Large intestine (tissue), 3 donors: ENCODE measurements around the gene PLXNA2. TPM values are rescaled to one million over a fixed set of nuclear protein-coding genes. Genes with fewer than 3 reads are reported as not detected.

Source experiments
- DNase-seq, 2 donors: peaks; one replicate each; pipeline versions ENCODE4 v3.0.0 to v3.0.0-alpha.2; 2013
- H3K27ac ChIP-seq: one replicate; pipeline ENCODE4 v1.5.1; 2013; ENCODE audit warnings: low read length
- H3K27me3 ChIP-seq: 2 replicates; pipeline ENCODE4 v1.6.1; 2013; ENCODE audit warnings: low read length; ENCODE audit not compliant: control insufficient read depth, insufficient read depth
- H3K36me3 ChIP-seq: 2 replicates; pipeline ENCODE4 v1.6.1; 2013; ENCODE audit warnings: low read length; ENCODE audit not compliant: control insufficient read depth, insufficient read depth
- H3K4me1 ChIP-seq: one replicate; pipeline ENCODE4 v1.6.1; 2013; ENCODE audit warnings: low read length; ENCODE audit not compliant: control insufficient read depth, insufficient read depth
- H3K4me3 ChIP-seq: one replicate; pipeline ENCODE4 v1.5.1; 2013; ENCODE audit warnings: low read length
- H3K9me3 ChIP-seq: one replicate; pipeline ENCODE4 v1.6.1; 2013; ENCODE audit warnings: mild to moderate bottlenecking, low read depth, low read length, moderate library complexity; ENCODE audit not compliant: control insufficient read depth
- WGBS: methylation state at CpG from one replicate; pipeline ENCODE4 v1.1.5; 2013; ENCODE audit warnings: low lambda C conversion rate; ENCODE audit not compliant: insufficient coverage; 5-methylcytosine and 5-hydroxymethylcytosine counted together
- polyA plus RNA-seq: library from polyadenylated mRNA; unstranded; fragments of 120-200 nt; gene quantifications from one replicate; pipeline ENCODE4 v1.2.1, GENCODE V29; 2013

Gene PLXNA2
- polyA plus RNA-seq, 1 donor: 11.7 TPM

DNA sequence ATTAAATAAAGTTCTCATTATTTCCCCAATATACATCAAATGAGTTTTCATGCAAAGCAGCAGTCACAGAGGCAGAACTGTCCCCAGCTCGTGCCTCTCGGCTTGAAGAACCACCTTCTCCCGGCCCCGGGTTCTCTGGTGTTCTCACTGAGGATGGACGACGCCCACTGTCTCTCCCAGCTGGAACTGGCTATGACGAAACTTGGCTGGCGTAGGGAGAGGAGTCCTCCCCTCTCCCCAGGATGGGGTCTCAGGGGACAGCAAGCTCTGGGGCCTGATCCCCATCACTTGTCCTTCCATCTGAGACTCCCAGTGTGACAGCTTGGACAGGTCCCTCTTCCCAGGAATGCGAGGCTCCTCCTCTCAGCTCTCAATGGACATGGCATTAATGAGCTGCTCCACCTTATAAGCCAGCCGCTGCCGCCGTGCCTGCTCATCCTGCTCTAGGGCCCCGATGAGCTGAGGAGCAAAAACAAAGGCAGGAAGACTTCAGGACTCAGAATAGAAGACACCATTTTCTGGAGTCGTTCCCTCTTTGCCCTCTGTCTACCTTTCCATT lies 217.2 kb downstream of the PLXNA2 start:
- Histone ChIP-seq H3K4me3 (no peak overlapping the region), H3K27me3 (peaks cover 36% of the 10 kb centered on the region), H3K36me3 (peaks cover 25% of the 10 kb centered on the region), H3K27ac (no peak overlapping the region), H3K9me3 (no peaks in the 10 kb centered on the region), H3K4me1 (no peaks in the 10 kb centered on the region)
- WGBS: no CpG with 5 or more reads among the region's 14 CpGs
- DNase-seq: no peak

- no peaks in the 10 kb centered on the region for H3K4me1 ChIP-seq
- peaks cover 18% of the 10 kb centered on the region for H3K36me3 ChIP-seq
- no peak overlapping the region for H3K27ac ChIP-seq
- peaks cover 44% of the 10 kb centered on the region for H3K27me3 ChIP-seq
- H3K4me3 ChIP-seq: no peak overlapping the region
- DNase-seq: no peak
- WGBS: no CpG with 5 or more reads among the region's 7 CpGs
- H3K9me3 ChIP-seq: no peaks in the 10 kb centered on the region
Observed at GRCh38 chr1:208025031-208025430, 219.2 kb downstream of the PLXNA2 start.

DNA sequence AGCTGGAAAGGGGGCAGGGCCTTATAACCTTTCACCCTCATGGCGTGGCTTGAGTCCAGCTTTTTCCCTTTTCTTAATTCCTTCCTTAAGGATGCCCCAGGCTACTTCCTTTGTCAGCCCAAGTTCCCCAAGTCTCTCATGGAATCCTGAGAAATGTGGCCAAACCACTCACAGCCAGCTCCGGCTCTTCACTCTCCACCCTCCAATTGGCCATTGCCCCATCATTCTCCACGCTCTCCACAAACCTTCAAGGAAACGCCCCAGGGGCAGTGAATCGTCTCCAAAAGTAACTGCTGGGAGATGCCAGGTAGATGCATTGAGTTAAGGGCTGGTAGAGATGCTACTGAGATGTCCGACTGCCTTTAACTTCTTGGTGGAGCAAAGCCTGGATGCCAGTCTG lies 219.8 kb downstream of the PLXNA2 start:
- no peaks in the 10 kb centered on the region for H3K4me1 ChIP-seq
- no peak overlapping the region for H3K27ac ChIP-seq
- DNase-seq: no peak
- no peaks in the 10 kb centered on the region for H3K9me3 ChIP-seq
- WGBS: 67% methylated on average over 1 of the region's 6 CpGs
- H3K27me3 ChIP-seq: peaks cover 46% of the 10 kb centered on the region
- no peak overlapping the region for H3K4me3 ChIP-seq
- peaks cover 18% of the 10 kb centered on the region for H3K36me3 ChIP-seq

- no peaks in the 10 kb centered on the region for H3K36me3 ChIP-seq
- no peak for DNase-seq
- peaks cover 46% of the 10 kb centered on the region for H3K27me3 ChIP-seq
- H3K4me3 ChIP-seq: no peak overlapping the region
- 67% methylated on average over 1 of the region's 2 CpGs for WGBS
- H3K4me1 ChIP-seq: no peaks in the 10 kb centered on the region
- H3K27ac ChIP-seq: no peak overlapping the region
- no peaks in the 10 kb centered on the region for H3K9me3 ChIP-seq
Observed at GRCh38 chr1:208019257-208019656, 224.9 kb downstream of the PLXNA2 start.

GRCh38 chr1:208015255-208015654 lies 228.9 kb downstream of the PLXNA2 start:
- Histone ChIP-seq H3K36me3 (no peaks in the 10 kb centered on the region), H3K4me1 (no peaks in the 10 kb centered on the region), H3K9me3 (no peaks in the 10 kb centered on the region), H3K27ac (no peak overlapping the region), H3K4me3 (no peak overlapping the region), H3K27me3 (peaks cover 21% of the 10 kb centered on the region)
- no CpG with 5 or more reads among the region's 6 CpGs for WGBS
- no peak for DNase-seq

- DNase-seq: no peak
- no peaks in the 10 kb centered on the region for H3K36me3 ChIP-seq
- no peaks in the 10 kb centered on the region for H3K4me1 ChIP-seq
- no peak overlapping the region for H3K27ac ChIP-seq
- no CpG with 5 or more reads among the region's 2 CpGs for WGBS
- no peak overlapping the region for H3K4me3 ChIP-seq
- H3K9me3 ChIP-seq: no peaks in the 10 kb centered on the region
- peaks cover 14% of the 10 kb centered on the region for H3K27me3 ChIP-seq
Observed at GRCh38 chr1:208013210-208013609, 231.0 kb downstream of the PLXNA2 start.

DNA sequence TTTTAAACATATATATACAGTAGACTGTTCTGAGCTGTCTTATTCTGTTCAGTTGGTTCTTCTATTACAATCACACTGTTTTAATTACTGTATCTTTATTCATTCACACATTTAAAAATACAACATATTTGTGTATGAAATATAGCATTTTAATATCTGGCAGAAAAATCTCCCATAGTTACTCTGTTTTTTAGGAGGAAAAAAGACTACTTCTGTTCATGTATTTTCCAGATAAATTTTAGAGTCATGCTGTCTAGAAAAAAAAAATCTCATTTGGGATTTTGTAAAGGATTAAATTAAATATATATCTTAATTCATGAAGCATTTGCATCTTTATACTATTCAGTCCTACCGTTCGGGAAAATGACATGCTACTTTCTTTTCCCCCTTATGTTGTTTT lies 231.5 kb downstream of the PLXNA2 start:
- Histone ChIP-seq H3K27ac (no peak overlapping the region), H3K4me3 (no peak overlapping the region), H3K9me3 (no peaks in the 10 kb centered on the region), H3K36me3 (no peaks in the 10 kb centered on the region), H3K27me3 (peaks cover 11% of the 10 kb centered on the region), H3K4me1 (no peaks in the 10 kb centered on the region)
- no CpG with 5 or more reads among the region's 2 CpGs for WGBS
- no peak for DNase-seq

DNA sequence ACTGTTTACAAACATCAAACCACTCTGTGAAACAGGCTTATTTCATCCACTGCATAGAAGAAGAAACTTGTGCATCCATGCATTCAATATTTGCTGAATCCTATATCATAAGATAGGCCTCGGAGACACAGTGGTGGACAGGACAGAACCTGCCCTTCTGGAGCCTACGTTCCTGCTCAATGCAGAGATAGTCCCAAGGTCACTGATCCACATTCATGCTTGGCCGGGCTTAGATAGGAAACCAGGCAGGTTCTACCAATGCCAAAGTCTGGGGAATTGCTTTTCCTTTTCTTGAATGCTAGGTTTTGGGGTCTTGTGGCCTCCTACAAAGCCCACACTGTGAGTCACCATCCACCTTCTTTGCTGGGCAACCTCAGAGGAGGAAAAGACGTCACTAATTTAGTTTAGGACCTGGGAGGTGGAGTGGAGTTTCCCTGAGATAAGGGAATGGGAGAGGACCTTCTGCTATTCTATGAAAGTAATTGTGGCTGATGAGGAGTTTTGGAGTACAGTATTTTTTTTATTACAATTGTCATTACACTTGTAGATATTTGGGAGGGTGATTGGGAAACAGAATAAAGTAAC lies 233.6 kb downstream of the PLXNA2 start:
- Histone ChIP-seq H3K4me1 (no peaks in the 10 kb centered on the region), H3K4me3 (no peak overlapping the region), H3K9me3 (no peaks in the 10 kb centered on the region), H3K36me3 (no peaks in the 10 kb centered on the region), H3K27ac (no peak overlapping the region), H3K27me3 (peaks cover 10% of the 10 kb centered on the region)
- no peak for DNase-seq
- no CpG with 5 or more reads among the region's 4 CpGs for WGBS

GRCh38 chr1:208009706-208010444 lies 234.3 kb downstream of the PLXNA2 start:
- no peaks in the 10 kb centered on the region for H3K36me3 ChIP-seq
- 100% methylated on average over 3 of the region's 12 CpGs for WGBS
- no peaks in the 10 kb centered on the region for H3K9me3 ChIP-seq
- peaks cover 9% of the 10 kb centered on the region for H3K27me3 ChIP-seq
- H3K4me3 ChIP-seq: no peak overlapping the region
- H3K4me1 ChIP-seq: no peaks in the 10 kb centered on the region
- no peak overlapping the region for H3K27ac ChIP-seq
- DNase-seq: no peak

GRCh38 chr1:208009303-208009702 lies 234.9 kb downstream of the PLXNA2 start:
- Histone ChIP-seq H3K36me3 (no peaks in the 10 kb centered on the region), H3K9me3 (no peaks in the 10 kb centered on the region), H3K4me3 (no peak overlapping the region), H3K27me3 (peaks cover 9% of the 10 kb centered on the region), H3K4me1 (no peaks in the 10 kb centered on the region), H3K27ac (no peak overlapping the region)
- 100% methylated on average over 2 of the region's 8 CpGs for WGBS
- DNase-seq: no peak
